ENCODE data around the gene LRPPRC. TPM values are rescaled to one million over a fixed set of nuclear protein-coding genes. Genes with fewer than 3 reads are reported as not detected.

LRPPRC gene
- total and polyA plus RNA-seq, 10 of the 15 experiments (the other 5 are each of a cell fraction or from before 2014, with no cell fraction given), result 34.1 to 152 (median 97.0) TPM

GRCh38 chr2:43838560-43839267 lies 157.1 kb downstream of the LRPPRC start, which contains the start of the genes ABCG5 and ABCG8:
TSS of gene ABCG5 (minus strand) at chr2:43838839. CDS start at chr2:43838679, 160 bp downstream.
TSS of gene ABCG8 (plus strand) at chr2:43838971. CDS start at chr2:43839054, 83 bp downstream.
- no peaks in the 10 kb centered on the region for H3K4me1 ChIP-seq (ENCODE audit: control insufficient read depth, insufficient read depth, low read length)
- ChIA-PET CTCF (no interaction called here), SMC1A (ENCODE audit: uncharacterized antibody, unreplicated experiment) (no interaction called here)

More at GRCh38 chr2:43838560-43839267, 157.1 kb downstream of the LRPPRC start, which contains the start of the genes ABCG5 and ABCG8:
- intact Hi-C loops (cut with micrococcal nuclease; ENCODE audit: unreplicated experiment), result no loop called here
- Histone ChIP-seq H3K4me2 (ENCODE audit: control insufficient read depth, insufficient read depth) (no peak within 1 kb of the TSS), H3K9me3 (replicated peaks; ENCODE audit: control insufficient read depth, insufficient read depth, low read length) (no peaks in the 10 kb centered on the region), H3K79me2 (ENCODE audit: control insufficient read depth, insufficient read depth, low read length) (no peaks in the 10 kb centered on the region), H3K27me3 (replicated peaks in 1 of 2; ENCODE audit: control insufficient read depth in 2 of 2, insufficient read depth in 2 of 2, low read length in 1 of 2) (peaks cover 4 to 6% of the 10 kb centered on the region in 2 experiments; a peak in 3 of 4 replicates), H3K9ac (ENCODE audit: control insufficient read depth, insufficient read depth, low read length) (no peak within 1 kb of the TSS), H3K4me3 (no peak within 1 kb of the TSS), H2AFZ (ENCODE audit: control insufficient read depth, low read depth, low read length) (no peak within 1 kb of the TSS), H3K27ac (ENCODE audit: control insufficient read depth, insufficient read depth) (no peak within 1 kb of the TSS), H4K20me1 (ENCODE audit: control insufficient read depth, insufficient read depth) (no peaks in the 10 kb centered on the region), H3K36me3 (ENCODE audit: control insufficient read depth in 2 of 2, insufficient read depth in 2 of 2, low read length in 1 of 2) (no peaks in the 10 kb centered on the region)
- ChIA-PET RAD21 (ENCODE audit: unreplicated experiment) (no interaction called here), POLR2A (no interaction called here)
- in situ Hi-C loops (cut with MboI), result no loop called here
- DNase-seq (ENCODE audit: low read depth, low spot score), result no peak
- no peak for FAIRE-seq
- 43% methylated on average over 20 of the region's 20 CpGs for WGBS (ENCODE audit: insufficient coverage, insufficient replicate concordance, low lambda C conversion rate, missing lambda C conversion rate)
- ATAC-seq, result no peak
- no TSS peak for BruUV-seq (replicated peaks)
- TF ChIP-seq E2F8 (IDR thresholded peaks at IDR 0.05; ENCODE audit: low read depth, partially characterized antibody) (no peak), WRNIP1 (IDR thresholded peaks at IDR 0.05; ENCODE audit: borderline replicate concordance, low read depth, low read length) (no peak)
